Tongue (tissue), 2 donors: ENCODE measurements around the gene ZNF394. TPM values are rescaled to one million over a fixed set of nuclear protein-coding genes. Genes with fewer than 3 reads are reported as not detected.

ENCODE experiments used
- DNase-seq: peaks from one replicate; pipeline ENCODE4 v3.0.0-alpha.2; 2015
- total RNA-seq: library from RNA; depleted of rRNA; stranded (reverse); fragments of >200 nt; gene quantifications from one replicate; pipeline ENCODE4 v1.2.3, GENCODE V29; 2014

Gene ZNF394
- total RNA-seq, 1 donor from 2014 or later = 31.0 TPM

DNA sequence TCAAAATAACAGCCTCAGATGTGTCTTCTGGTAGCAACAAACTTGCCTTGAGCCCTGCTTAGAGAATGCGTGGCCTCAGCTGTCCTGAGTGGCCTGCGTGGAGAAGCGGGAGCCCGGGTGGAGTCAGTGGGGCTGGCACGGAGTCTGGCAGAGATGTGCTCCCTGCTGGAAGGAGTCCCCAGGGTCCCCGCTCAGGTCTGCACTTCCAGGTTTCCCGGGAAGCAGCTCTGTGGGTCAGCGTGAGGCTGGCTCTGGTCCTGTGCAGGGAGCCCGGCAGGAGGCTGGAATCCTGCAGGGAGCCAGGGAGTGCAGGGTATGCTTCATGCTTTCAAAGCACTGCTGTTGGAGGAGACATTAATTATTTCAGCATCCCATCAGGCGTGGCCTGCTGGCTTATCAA lies 51.2 kb downstream of the ZNF394 start:
- DNase-seq = no peak

GRCh38 chr7:99447943-99448342 lies 52.1 kb downstream of the ZNF394 start:
- DNase-seq = no peak

GRCh38 chr7:99446096-99446495 lies 54.0 kb downstream of the ZNF394 start:
- no peak for DNase-seq

Other genes starting within 250 kb of the ZNF394 start
- gene MYH16, start 227.4 kb downstream of the ZNF394 start, total RNA-seq = not detected
- gene ARPC1A, start 174.4 kb downstream of the ZNF394 start, total RNA-seq = 60.1 TPM
- gene ARPC1B, start 125.6 kb downstream of the ZNF394 start, total RNA-seq = 52.4 TPM
- gene PDAP1, start 91.7 kb downstream of the ZNF394 start, total RNA-seq = 49.6 TPM
- gene BUD31, start 91.3 kb downstream of the ZNF394 start, total RNA-seq = 35.9 TPM
- 6.8 TPM for gene PTCD1, start 61.5 kb downstream of the ZNF394 start, total RNA-seq
- 26.3 TPM for gene CPSF4, start 61.3 kb downstream of the ZNF394 start, total RNA-seq
- 769 TPM for gene ATP5MF, start 34.1 kb downstream of the ZNF394 start, total RNA-seq
- 15.7 TPM for gene ZNF789, start 27.4 kb downstream of the ZNF394 start, total RNA-seq
- gene ZKSCAN5, start 4.4 kb upstream of the ZNF394 start, total RNA-seq = 11.9 TPM
- 7.3 TPM for gene FAM200A, start 51.8 kb upstream of the ZNF394 start, total RNA-seq
- 106 TPM for gene ZNF655, start 58.4 kb upstream of the ZNF394 start, total RNA-seq
- gene TMEM225B, start 98.0 kb upstream of the ZNF394 start, total RNA-seq = not detected
- 14.3 TPM for gene ZSCAN25, start 116.7 kb upstream of the ZNF394 start, total RNA-seq
- gene CYP3A5, start 179.7 kb upstream of the ZNF394 start, total RNA-seq = 38.5 TPM
- 0.21 TPM for gene CYP3A7, start 234.9 kb upstream of the ZNF394 start, total RNA-seq